NCI-H748 (cell line): ENCODE results near the gene NTSR1.

Source experiments
- DNase-seq: peaks from one replicate; lab custom pipeline; 2025; ENCODE audit not compliant: unreplicated experiment; lab: John Stamatoyannopoulos, UW

The NTSR1 gene

DNA sequence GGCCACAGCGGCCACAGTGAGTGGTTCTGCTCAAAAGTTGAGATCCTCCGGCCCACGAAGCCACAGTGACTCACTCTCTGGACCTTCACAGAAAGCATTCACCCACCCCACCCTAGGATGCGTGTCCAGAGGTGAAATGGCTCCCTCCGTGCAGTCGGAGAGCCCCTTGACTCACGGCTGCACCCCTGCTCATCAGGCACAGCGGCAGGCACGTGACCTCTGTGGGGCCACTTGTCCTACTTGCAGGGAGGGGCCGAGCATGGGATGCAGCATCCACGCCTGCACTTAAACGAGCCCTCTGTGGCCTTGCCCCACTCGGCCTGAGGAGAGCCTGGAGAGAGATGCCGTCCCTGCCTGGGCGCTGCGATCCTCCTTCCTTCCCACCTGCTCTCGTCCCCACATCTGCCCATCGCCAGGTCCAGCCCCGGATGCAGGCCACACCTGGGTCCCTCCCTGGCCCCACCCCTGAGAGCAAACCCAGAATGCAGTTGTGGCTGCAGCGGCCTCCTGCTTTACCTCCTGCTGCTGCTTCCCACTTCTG, 28.7 kb downstream of the NTSR1 start:
- DNase-seq: no peak

GRCh38 chr20:62738025-62738881, 29.6 kb downstream of the NTSR1 start:
- DNase-seq: no peak

DNA sequence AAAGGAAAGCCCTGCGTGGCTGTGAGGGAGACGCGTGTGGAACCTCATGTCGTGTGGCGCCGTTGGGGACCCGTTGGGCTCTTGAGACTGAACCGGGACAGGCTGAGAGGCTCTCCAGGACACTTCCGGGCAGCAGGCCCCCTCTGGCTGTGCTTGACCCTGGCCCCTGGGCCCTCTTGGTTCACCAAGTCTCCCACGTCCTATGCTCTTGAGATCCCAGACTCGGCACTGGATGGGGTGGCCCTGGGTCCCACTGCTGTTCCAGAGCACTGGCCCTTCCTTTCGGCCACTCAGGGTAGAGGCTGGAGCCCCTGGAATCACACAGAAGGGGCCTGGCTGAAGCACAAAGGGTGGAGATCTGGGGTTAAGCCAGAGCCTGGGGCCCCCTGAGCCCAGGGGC, 30.4 kb downstream of the NTSR1 start:
- DNase-seq: no peak

- DNase-seq: peak; percentile 8
Observed at GRCh38 chr20:62739581-62740285, 31.1 kb downstream of the NTSR1 start.

DNA sequence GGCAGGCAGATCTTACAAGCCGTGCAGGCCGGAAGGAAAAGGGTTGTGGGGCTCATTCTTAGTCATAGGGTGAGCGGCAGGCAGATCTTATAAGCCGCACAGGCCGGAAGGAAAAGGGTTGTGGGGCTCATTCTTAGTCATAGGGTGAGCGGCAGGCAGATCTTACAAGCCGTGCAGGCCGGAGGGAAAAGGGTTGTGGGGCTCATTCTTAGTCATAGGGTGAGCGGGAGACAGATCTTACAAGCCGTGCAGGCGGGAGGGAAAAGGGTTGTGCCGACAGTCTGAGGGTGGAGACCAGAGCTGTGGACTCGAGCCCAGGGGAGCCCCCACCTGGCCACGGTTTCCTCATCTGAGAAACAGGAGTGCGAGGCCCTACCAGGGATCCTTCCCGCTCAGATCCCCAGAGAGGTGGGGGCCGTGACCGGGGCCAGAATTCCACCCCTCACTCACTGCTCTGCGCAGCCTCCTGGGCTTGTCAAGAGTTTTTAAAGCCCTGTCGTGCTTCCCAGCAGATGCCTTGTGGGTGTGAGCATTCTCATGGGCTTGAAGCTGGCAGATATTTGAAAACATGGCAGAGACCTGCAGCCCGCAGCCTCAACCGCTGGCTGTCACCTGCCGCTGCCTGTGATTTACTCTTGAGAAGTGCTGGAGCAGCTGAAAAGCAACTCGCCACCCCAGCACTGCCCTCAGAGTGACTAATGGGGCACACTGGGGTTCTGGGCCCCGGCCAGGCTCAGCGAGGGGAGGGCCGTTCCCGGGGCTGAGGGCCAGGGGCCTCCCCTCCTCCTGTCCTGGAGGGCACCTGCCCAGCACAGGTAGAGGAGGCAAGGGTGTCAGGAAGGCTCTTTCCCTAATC, 31.9 kb downstream of the NTSR1 start:
- DNase-seq: no peak

- no peak for DNase-seq
Observed at GRCh38 chr20:62741191-62741691, 32.6 kb downstream of the NTSR1 start.

DNA sequence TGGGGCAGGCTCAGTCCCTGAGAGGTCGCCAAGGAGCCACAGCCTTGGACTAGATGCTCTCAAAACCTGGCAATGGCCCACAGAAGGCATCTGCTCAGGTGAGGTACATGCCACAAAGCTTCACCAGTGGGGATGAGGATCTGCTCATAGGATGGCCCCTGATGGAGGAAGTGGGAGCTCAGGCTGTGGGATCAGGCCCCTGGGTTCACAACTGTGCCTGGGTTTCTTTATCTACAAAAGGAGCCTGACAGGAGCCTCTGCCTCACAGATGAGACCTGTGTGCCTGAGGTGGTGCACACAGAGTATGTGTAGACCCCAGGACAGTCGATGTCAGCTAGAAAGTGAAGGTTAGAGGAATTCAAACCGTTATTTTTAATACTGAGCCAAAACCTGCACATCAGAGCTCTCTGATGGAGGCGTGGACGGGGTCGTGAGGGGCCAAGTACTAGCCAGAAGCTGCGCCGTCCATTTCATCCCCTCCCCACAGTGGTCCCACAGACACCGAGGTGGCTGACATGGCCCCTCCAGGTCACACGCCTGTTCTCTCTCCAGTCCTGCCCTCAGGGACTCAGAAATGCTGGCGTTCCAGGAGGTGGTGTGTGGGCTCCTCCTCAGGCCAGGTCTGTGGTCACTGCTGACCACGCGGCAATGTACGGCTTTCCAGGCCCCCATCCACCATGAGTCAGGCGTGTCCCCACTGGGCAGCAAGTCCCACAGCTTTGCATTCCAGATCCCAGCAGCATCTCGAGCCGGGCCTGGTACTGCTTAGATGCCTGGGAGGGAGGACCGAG, 33.3 kb downstream of the NTSR1 start:
- no peak for DNase-seq

- no peak for DNase-seq
Observed at GRCh38 chr20:62742550-62742949, 33.9 kb downstream of the NTSR1 start.

DNA sequence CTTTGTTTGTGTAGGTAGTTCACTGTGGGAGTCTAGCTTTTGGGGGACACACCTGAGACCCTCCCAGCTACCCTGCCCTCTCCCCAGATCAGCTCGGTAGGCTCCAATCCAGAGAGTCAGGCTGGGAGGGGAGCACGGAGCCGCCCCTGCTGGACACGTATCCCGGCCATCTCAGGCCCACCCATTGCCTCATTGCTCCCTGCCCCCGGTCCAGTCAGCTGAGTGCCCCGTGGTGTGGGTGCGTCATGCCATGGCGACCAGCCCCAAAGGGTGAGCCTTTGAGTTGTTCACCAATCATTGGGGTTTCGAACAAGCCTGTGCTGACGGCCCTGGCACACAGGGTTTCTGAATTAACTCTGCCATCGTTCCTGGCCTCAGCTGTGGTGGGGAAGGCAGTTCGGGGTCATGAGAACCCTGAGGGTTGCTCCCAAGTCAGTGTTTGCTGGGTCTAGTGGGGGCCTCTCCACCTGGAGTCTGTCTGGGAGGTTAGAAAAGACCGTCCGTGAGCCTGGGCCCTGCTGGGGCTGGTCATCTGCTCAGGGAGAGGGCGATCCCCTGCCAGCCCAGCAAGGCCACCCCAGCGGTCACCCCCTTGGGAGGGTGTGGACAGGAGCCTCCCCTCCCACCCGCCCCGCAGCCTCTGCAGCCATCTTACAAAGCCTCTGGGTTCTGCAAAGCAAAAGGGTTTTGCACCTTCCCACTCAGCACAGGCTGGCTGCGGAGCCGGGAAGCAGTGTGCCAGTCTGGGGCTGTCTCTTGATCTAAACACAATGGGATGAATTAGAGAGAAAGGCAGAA, 34.5 kb downstream of the NTSR1 start:
- DNase-seq: no peak

DNA sequence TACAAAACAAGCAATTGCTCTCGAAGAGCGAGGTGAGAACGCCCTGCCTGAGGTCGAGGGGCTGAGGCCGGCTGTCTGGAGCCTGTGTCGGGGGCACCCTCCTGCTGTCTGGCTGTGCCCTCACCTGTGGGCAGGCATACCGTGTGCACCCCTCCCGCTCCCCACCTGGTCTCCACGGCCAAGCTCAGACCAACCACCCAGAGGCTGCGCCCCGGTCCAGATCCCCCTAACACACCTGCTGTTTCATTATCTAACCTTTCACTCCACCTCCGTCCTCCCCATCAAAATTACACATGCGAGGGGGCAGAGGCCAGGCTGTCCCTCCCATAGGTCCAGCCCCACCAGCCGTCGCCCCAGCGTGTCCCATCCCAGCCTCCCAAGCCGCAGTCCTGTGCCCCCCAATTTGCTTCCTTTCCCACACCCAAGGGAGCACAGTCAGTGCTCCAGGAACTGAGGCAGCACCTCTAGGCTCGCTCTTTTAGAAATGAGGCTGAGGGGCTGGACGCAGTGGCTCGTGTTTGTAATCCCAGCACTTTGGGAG, 35.2 kb downstream of the NTSR1 start:
- DNase-seq: no peak

DNA sequence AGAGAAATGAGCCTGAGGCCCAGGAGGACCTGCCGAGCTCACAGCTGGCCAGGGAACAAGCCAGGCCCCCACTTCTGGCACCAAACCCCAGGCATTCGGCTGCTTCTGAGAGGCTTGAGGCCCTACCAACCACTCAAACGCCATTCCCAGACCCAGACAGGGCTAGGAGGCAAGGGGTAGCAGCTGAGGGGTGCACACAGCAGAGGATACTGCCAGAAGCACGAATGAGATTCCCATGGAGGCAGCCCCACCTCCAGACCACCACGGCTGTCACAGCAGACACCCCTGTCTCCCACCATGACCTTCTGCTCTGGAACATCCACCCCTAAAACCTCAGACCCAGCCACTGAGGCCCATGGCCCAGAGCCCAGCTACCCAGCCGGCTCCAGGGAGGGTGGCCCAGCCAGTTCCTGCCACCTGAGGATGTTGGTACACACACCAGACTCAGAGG, 36.1 kb downstream of the NTSR1 start:
- DNase-seq: no peak

DNA sequence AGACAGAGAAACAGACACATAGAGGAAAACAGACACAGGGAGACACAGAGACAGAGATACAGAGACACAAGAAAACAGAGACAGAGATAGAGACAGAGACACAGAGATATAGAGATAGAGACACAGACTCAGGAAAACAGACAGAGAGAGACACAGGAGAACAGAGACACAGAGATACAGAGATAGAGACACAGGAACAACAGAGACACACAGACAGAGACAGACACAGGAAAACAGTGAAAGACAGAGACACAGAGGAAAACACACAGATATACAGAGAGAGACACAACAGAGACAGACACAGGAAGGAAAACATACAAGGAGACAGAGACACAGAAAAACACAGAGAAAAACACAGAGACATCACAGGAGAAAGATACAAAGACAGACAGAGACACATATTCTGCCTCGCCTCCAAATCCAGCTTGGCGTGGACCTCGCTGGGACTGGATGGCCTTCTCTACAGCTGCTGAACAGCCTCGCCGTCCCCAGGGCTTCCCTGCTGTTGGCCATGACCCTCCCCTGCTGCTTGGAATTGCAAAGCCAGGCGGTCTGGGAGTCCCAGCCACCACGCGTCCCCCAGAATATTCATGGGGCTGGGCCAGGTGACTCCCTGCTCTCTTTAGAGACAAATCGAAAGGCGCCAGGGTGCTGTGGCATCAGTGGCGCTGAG, 36.8 kb downstream of the NTSR1 start:
- DNase-seq: no peak

DNA sequence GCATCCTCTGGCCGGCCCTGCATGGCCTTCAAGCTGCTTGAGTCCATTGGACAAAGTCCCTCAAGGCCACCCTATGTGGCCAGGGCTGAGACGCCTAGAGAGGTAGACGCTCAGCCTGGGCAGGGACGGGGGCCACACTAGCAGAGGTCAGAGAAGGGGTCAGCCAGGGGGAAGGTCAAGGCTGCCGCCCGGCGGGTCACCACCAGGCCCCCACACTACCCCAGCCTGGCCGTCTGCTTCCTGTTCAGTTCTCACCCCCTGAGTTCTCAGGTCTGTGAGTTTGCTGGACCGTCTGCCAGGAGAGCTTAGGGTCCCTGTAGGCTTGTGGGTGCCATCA, 37.3 kb downstream of the NTSR1 start:
- DNase-seq: no peak

DNA sequence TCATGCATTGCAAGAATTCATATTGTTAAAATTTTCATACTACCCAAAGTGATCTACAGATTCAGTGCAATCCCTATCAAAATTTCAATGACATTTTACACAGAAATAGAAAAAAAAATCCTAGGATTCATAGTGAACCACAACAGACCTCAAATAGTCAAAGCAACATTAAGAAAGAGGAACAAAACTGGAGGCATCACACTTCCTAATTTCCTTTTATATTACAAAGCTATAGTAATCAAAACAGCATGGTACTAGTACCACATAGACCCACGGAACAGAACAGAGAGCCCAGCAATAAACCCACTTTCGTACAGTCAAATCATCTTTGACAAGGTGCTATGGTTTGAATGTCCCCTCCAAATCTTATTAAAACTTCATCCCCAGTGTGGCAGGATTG, 39.7 kb downstream of the NTSR1 start:
- no peak for DNase-seq

DNA sequence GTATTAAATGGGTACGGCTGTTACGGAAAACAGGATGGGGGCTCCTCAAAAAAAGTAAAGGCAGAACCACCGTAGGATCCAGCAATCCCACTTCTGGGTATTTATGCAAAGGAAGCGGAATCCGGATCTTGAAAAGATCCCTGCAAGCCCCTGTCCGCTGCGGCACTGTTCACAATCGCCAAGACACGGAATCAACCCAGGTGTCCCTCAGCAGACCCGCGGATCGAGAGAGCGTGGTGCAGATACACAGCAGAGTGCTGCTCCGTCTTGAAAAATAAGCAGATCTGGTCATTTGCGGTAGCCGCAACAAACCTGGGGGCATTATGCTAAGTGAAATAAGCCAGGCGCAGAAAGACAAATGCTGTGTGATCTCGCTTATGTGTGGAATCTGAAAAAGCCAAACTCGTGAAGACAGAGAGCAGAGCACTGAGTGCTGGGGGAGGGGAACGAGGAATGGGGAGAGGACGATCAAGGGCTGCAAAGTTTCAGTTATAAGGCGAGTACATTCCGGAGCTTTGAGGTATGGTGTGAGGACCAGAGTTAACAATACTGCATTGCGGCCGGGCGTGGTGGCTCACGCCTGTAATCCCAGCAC, 41.3 kb downstream of the NTSR1 start:
- DNase-seq: no peak

- no peak for DNase-seq
Observed at GRCh38 chr20:62751551-62752150, 43.0 kb downstream of the NTSR1 start.

GRCh38 chr20:62752181-62752670, 43.6 kb downstream of the NTSR1 start:
- no peak for DNase-seq
